Suprapubic skin (tissue), 4 donors: ENCODE results near the gene FEZ2. TPM values are rescaled to one million over a fixed set of nuclear protein-coding genes. Genes with fewer than 3 reads are reported as not detected.

Experiments used
- DNase-seq, 2 donors: peaks; one replicate each; pipeline ENCODE4 v3.0.0-alpha.2; 2019; ENCODE audit warnings: low spot score in 2 of 2
- H3K27ac ChIP-seq: fragments of 200-600 bp; sonication (generic); one replicate; pipeline ENCODE4 v1.5.1; 2019
- H3K27me3 ChIP-seq: fragments of 200-600 bp; sonication (generic); one replicate; pipeline ENCODE4 v1.5.1; 2019
- H3K36me3 ChIP-seq: fragments of 200-600 bp; sonication (generic); one replicate; pipeline ENCODE4 v1.5.1; 2019
- H3K4me1 ChIP-seq: fragments of 200-600 bp; sonication (generic); one replicate; pipeline ENCODE4 v1.5.1; 2019
- H3K4me3 ChIP-seq: fragments of 200-600 bp; sonication (generic); one replicate; pipeline ENCODE4 v1.5.1; 2019; ENCODE audit warnings: mild to moderate bottlenecking
- H3K9me3 ChIP-seq: fragments of 200-600 bp; sonication (generic); one replicate; pipeline ENCODE4 v1.5.1; 2019
- CTCF ChIP-seq, 2 donors: fragments of 200-600 bp in 1 of 2; fragments of 450-650 bp in 1 of 2; sonication (generic) in 1 of 2; IDR thresholded peaks; one replicate each; pipeline ENCODE4 v1.5.1; 2016 to 2019; ENCODE audit warnings: antibody characterized with exemption in 2 of 2, mild to moderate bottlenecking in 1 of 2, moderate library complexity in 1 of 2
- EP300 ChIP-seq: sonication (generic); formaldehyde crosslinking; IDR thresholded peaks from one replicate; pipeline ENCODE4 v1.6.1; 2017; ENCODE audit warnings: antibody characterized with exemption
- POLR2A ChIP-seq, 2 donors: fragments of 450-650 bp; IDR thresholded peaks; one replicate each; pipeline ENCODE4 v1.6.1; 2017; ENCODE audit warnings: antibody characterized with exemption in 2 of 2, mild to moderate bottlenecking in 2 of 2, moderate library complexity in 2 of 2
- POLR2AphosphoS5 ChIP-seq, 3 donors: sonication (generic); formaldehyde crosslinking; IDR thresholded peaks; one replicate each; pipeline ENCODE4 v1.6.1; 2017; ENCODE audit warnings: antibody characterized with exemption in 3 of 3
- WGBS: methylation state at CpG from one replicate; pipeline ENCODE4 v1.1.5; 2018; 5-methylcytosine and 5-hydroxymethylcytosine counted together
- total RNA-seq, 4 donors: library from RNA; depleted of rRNA; stranded (reverse); fragments of >200 nt; gene quantifications; one replicate each; pipeline ENCODE4 v1.1.0, GENCODE V29; 2016

FEZ2 gene
- total RNA-seq, 4 donors from 2014 or later: 15.2 to 25.1 (median 17.7) TPM

- Histone ChIP-seq H3K9me3 (no peaks in the 10 kb centered on the region), H3K4me3 (no peak overlapping the region), H3K27ac (no peak overlapping the region), H3K27me3 (no peaks in the 10 kb centered on the region), H3K36me3 (peaks cover 70% of the 10 kb centered on the region), H3K4me1 (no peaks in the 10 kb centered on the region)
- TF ChIP-seq EP300 (no peak), POLR2AphosphoS5 (IDR thresholded peaks at IDR 0.05) (no peak), CTCF (IDR thresholded peaks at IDR 0.05) (no peak), POLR2A (IDR thresholded peaks at IDR 0.05) (no peak)
- DNase-seq: no peak
- 100% methylated on average over 2 of the region's 2 CpGs for WGBS
These were observed 84.3 kb downstream of the FEZ2 start for GRCh38 chr2:36513661-36514060.

- H3K9me3 ChIP-seq: no peaks in the 10 kb centered on the region
- peaks cover 63% of the 10 kb centered on the region for H3K36me3 ChIP-seq
- no peaks in the 10 kb centered on the region for H3K4me1 ChIP-seq
- no peak overlapping the region for H3K27ac ChIP-seq
- H3K27me3 ChIP-seq: no peaks in the 10 kb centered on the region
- 78% methylated on average over 3 of the region's 3 CpGs for WGBS
- H3K4me3 ChIP-seq: no peak overlapping the region
- no peak for TF ChIP-seq POLR2A (IDR thresholded peaks at IDR 0.05)
- no peak for TF ChIP-seq POLR2AphosphoS5 (IDR thresholded peaks at IDR 0.05)
- TF ChIP-seq CTCF (IDR thresholded peaks at IDR 0.05): no peak
- TF ChIP-seq EP300: no peak
- no peak for DNase-seq
These were observed 85.3 kb downstream of the FEZ2 start for GRCh38 chr2:36512705-36513104.

GRCh38 chr2:36511858-36512603 lies 85.9 kb downstream of the FEZ2 start:
- TF ChIP-seq POLR2AphosphoS5 (IDR thresholded peaks at IDR 0.05) (no peak), POLR2A (IDR thresholded peaks at IDR 0.05) (no peak), EP300 (no peak), CTCF (IDR thresholded peaks at IDR 0.05) (no peak)
- 97% methylated on average over 9 of the region's 9 CpGs for WGBS
- no peaks in the 10 kb centered on the region for H3K9me3 ChIP-seq
- no peaks in the 10 kb centered on the region for H3K27me3 ChIP-seq
- H3K27ac ChIP-seq: no peak overlapping the region
- H3K36me3 ChIP-seq: peaks cover 56% of the 10 kb centered on the region
- no peak for DNase-seq
- no peaks in the 10 kb centered on the region for H3K4me1 ChIP-seq
- no peak overlapping the region for H3K4me3 ChIP-seq

GRCh38 chr2:36509075-36509474 lies 88.9 kb downstream of the FEZ2 start:
- TF ChIP-seq EP300 (no peak), POLR2AphosphoS5 (IDR thresholded peaks at IDR 0.05) (no peak), CTCF (IDR thresholded peaks at IDR 0.05) (no peak), POLR2A (IDR thresholded peaks at IDR 0.05) (no peak)
- H3K9me3 ChIP-seq: no peaks in the 10 kb centered on the region
- WGBS: 70% methylated on average over 6 of the region's 6 CpGs
- no peaks in the 10 kb centered on the region for H3K4me1 ChIP-seq
- no peak overlapping the region for H3K4me3 ChIP-seq
- H3K36me3 ChIP-seq: peaks cover 29% of the 10 kb centered on the region
- no peak overlapping the region for H3K27ac ChIP-seq
- H3K27me3 ChIP-seq: no peaks in the 10 kb centered on the region
- DNase-seq: no peak

GRCh38 chr2:36507408-36507812 lies 90.6 kb downstream of the FEZ2 start:
- Histone ChIP-seq H3K4me1 (no peaks in the 10 kb centered on the region), H3K4me3 (no peak overlapping the region), H3K27ac (no peak overlapping the region), H3K36me3 (peaks cover 18% of the 10 kb centered on the region), H3K27me3 (no peaks in the 10 kb centered on the region), H3K9me3 (no peaks in the 10 kb centered on the region)
- no peak for DNase-seq
- TF ChIP-seq POLR2A (IDR thresholded peaks at IDR 0.05) (no peak), CTCF (IDR thresholded peaks at IDR 0.05) (peak in 1 of 2 donors; percentile 64)

Other genes with a start within 250 kb of the FEZ2 start
- gene CRIM1, start 242.4 kb downstream of the FEZ2 start, total RNA-seq: 100 to 1,000 TPM in 2 of 4 donors, 10 to 100 TPM in 2; 72.6 to 162 (median 112) TPM
- gene VIT, start 98.5 kb upstream of the FEZ2 start, total RNA-seq: 1 to 10 TPM; 5.6 to 9.8 (median 9.1) TPM